Stimulated activated naive CD4-positive, alpha-beta T cell treated with Interleukin-2 at 50 U/mL for 16 hours (primary cell): ENCODE measurements around the gene SSC5D.

ENCODE experiments used
- DNase-seq: peaks from one replicate; lab custom pipeline; 2025; lab: John Stamatoyannopoulos, UW

SSC5D gene

GRCh38 chr19:55455576-55456235 is 32.5 kb upstream of the SSC5D start:
- no peak for DNase-seq

- no peak for DNase-seq
Observed at GRCh38 chr19:55456347-55456746, 31.9 kb upstream of the SSC5D start.

DNA sequence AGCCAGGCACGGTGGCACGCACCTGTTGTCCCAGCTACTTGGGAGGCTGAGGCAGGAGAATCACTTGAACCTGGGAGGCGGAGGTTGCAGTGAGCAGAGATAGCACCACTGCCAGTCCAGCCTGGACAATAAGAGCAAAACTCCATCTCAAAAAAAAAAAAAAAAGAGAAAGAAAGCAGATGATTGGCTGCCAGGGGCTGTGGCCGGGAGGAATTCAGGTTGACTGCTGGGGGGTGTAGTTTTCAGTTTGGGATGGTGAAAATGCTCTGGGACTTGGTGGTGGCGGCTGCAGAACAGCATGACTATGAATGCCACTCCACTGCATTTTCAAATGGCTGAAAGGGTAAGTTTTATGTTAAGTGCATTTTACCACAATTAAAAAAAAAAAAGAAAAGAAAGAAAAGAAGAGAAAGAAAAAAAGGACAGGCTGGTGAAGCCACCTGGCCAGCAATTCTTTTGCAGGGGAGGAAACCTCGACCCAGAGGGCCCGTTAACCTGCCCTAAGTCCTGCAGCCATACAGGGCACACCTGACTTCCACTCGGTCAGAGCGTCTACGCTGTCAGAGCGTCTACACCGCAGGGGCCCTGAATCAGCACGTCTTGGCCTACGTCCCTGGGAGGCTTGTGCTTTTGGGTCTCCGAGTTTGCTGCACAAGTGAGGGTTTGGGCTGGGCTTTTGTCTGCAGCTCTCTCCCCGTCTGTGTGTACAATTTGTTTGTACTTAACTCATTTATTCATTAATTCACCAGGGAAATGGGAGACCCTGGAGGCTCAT is 30.4 kb upstream of the SSC5D start:
- no peak for DNase-seq

- DNase-seq, result no peak
Observed at GRCh38 chr19:55459551-55459949, 28.7 kb upstream of the SSC5D start.

DNA sequence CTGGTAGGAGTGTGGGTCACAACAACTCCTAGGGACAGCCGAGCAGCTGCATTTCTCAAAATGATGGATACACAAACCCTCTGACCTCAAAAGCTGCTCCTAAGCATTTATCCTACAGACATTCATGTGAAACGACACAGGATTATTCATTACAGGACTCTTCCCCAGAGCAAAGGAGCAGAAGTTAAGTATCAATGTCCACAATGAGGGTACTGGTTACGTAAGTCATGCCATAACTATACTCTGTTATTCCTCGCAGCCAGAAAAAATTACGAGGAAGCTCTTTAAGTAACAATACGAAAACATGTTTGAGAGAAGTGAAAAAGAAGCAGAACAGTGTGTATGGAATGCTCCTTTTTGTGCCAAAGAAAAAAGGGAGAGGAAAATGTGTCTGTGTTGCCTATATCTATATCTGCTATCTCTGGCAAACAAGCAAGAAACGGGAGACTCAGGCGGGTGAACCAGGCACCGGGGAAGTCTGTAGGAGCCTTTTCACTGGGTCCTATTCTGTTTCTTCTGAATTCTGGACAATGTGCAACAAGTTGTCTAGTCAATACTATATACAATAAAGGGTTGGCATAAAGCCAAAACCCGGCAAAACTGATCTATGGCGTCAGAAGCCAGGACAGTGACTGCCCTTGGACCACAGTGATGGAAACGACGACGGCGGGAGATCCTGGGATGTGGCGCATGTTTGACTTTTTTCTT is 28.1 kb upstream of the SSC5D start:
- no peak for DNase-seq

GRCh38 chr19:55460670-55461258 is 27.5 kb upstream of the SSC5D start:
- peak; percentile 15 for DNase-seq

- DNase-seq, result peak; percentile 100
Observed at GRCh38 chr19:55461259-55461973, 26.8 kb upstream of the SSC5D start, which contains the start of gene ISOC2. ISOC2 (minus strand) TSS chr19:55461642; CDS start chr19:55456486, 5,156 bp downstream.

GRCh38 chr19:55461974-55462626 is 26.1 kb upstream of the SSC5D start:
- DNase-seq, result no peak

DNA sequence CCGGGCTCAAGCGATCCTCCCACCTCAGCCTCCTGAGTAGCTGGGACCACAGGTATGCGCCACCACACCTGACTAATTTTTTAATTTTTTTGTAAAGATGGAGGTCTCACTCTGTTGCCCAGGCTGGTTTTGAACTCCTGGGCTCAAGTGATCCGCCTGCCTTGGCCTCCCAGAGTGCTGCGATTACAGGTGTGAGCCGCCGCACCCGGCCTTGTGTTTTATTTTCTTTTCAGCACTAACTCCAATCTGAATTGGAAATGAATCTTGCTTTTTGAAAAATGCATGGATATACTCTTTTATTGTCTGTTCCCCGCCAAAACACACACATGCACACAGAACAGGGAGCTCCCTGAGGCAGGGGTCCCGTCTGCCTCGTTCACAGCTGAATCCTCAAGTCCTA is 25.5 kb upstream of the SSC5D start:
- no peak for DNase-seq

DNA sequence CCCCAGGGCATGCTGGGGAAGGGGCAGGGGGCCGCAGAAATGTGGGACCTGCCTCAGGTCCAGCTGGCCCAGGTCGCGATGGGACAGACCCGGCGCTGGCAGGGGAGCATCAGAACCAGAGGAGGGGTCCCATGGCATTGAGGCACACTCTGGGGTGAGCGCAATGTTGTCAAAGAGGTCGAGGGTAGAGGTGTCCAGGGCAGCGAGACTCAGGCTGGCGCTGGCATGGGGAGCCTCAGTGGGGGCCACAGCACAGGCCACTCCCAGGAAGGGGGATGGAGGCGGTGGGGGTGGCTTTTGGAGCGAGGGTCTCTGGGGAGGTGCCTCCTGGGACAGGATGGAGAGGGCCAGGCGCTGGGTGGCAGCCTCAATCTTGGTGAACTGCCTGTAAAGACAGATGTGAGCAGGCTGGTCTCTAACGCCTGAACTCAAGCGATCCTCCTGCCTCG is 24.6 kb upstream of the SSC5D start:
- DNase-seq, result no peak

- DNase-seq, result no peak
Observed at GRCh38 chr19:55464039-55464661, 24.1 kb upstream of the SSC5D start.

- no peak for DNase-seq
Observed at GRCh38 chr19:55464662-55465054, 23.6 kb upstream of the SSC5D start, which contains the start of gene C19orf85. C19orf85 (minus strand) TSS chr19:55464751; CDS start chr19:55464554, 197 bp downstream.

DNA sequence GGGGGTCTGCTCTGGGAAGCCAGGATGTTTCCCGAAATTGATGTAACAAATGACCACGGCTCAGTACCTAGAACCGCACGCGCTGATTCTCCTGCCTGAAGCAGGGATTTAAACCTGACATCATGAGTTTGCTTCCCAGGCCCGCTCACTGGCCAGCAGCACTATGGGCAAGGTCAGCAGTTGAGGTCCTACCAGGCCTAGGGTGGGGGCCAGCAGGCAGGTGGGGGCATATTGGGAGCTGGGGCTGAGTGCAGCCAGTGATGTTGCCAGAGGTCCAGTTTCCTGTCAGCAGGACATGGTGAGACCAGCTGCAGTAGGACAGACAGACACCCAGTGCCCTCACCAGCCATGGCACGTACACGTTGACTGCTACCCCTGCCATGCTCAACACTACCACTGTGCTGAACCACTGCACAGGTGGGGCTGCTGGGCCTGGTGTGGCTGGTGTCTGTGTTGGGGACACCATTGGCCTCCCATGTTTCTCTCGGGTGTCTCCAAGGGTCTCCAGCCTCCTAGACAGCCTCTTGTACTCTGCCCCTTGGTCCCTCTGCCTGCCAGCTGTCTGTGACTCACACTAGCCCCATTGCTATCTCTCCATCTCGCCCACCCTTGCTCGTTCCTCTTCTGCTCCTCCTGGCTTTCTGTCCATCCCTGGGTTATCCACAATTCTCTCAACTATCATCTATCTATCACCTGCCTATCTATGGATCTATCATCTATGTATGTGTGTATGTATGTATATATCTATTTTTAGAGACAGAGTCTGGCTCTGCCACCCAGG is 22.6 kb upstream of the SSC5D start:
- DNase-seq, result no peak

- no peak for DNase-seq
Observed at GRCh38 chr19:55466241-55466614, 22.0 kb upstream of the SSC5D start.

GRCh38 chr19:55467236-55468053 is 20.8 kb upstream of the SSC5D start:
- peak; percentile 55 for DNase-seq

- no peak for DNase-seq
Observed at GRCh38 chr19:55468054-55468393, 20.2 kb upstream of the SSC5D start.

DNA sequence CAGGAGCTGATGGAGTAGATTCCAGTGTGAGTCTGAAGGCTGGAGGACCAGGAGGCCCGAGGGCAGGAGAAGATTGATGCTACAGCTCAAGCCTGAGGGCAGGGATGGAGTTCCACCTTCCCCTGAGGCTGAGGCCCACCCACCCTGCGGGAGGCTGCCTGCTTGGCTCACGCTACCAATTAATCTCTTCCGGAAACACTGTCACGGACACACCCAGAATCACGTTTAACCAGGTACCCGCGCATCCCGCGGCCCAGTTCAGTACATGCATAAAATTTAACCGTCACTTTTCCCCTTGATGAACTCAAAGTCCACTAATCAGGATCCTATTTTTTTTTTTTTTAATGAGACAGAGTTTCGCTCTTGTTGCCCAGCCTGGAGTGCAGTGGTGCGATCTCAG is 17.0 kb upstream of the SSC5D start:
- no peak for DNase-seq

- no peak for DNase-seq
Observed at GRCh38 chr19:55472463-55472862, 15.8 kb upstream of the SSC5D start.
